GM19239 (cell line): Measurements from ENCODE around the gene SLC39A11.
"Not testable (repeated sequence)": the region's sequence is repeated elsewhere in the genome, so short reads cannot be mapped to it uniquely, and the experiment has no call there.

Experiments
- DNase-seq: peaks from one replicate; pipeline ENCODE4 v3.0.0; 2011; ENCODE audit warnings: low spot score; ENCODE audit not compliant: insufficient read length
- FAIRE-seq: peaks from 2 replicates; lab custom pipeline; 2011; peaks lifted over from hg19 to GRCh38; lab: Jason Lieb, UNC

Gene SLC39A11, protein sequence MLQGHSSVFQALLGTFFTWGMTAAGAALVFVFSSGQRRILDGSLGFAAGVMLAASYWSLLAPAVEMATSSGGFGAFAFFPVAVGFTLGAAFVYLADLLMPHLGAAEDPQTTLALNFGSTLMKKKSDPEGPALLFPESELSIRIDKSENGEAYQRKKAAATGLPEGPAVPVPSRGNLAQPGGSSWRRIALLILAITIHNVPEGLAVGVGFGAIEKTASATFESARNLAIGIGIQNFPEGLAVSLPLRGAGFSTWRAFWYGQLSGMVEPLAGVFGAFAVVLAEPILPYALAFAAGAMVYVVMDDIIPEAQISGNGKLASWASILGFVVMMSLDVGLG

DNA sequence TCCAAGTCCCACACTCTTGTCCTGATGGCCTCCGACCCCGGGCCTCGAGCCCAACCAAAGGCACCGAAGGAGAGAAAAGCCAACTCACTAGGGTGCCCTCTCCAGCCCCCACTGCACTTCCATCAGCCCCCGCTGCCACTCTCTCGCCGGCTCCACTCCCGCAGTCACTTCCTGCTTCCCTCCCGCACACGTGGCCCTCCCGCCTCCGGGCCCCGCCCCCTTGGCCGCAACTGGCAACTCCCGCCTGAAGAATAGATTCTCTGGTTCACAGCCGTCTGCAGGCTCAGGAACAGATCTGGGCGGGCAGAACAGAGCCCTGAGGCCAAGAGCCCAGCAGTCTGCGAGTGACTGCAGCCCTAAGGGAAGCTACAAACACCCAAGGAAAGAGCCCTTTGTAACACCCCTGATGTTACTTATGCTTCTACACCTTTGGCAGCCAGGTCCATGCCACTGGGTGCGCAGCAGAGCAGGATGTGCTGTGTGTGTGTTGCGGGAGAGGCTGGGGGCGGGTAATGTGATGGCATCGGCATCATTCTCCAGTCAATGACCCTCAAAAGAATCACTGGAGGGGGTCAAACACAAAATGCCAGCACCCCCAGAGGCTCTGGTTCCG lies at the start of gene SLC39A11:
Gene SLC39A11, minus strand, starts transcription at position 166 of the 613 bp plus-strand sequence. CDS start 3,924 bp downstream, outside the sequence.
- FAIRE-seq, result peak; percentile 99

GRCh38 chr17:73141411-73141810 lies 48.9 kb upstream of the SLC39A11 start:
- DNase-seq, result no peak
- no peak for FAIRE-seq

More for the DNA sequence above, at the start of gene SLC39A11:
- peak; percentile 94 for DNase-seq

GRCh38 chr17:73140566-73140965 lies 48.1 kb upstream of the SLC39A11 start:
- no peak for FAIRE-seq
- no peak for DNase-seq

GRCh38 chr17:73139296-73139695 lies 46.8 kb upstream of the SLC39A11 start:
- FAIRE-seq, result no peak

DNA sequence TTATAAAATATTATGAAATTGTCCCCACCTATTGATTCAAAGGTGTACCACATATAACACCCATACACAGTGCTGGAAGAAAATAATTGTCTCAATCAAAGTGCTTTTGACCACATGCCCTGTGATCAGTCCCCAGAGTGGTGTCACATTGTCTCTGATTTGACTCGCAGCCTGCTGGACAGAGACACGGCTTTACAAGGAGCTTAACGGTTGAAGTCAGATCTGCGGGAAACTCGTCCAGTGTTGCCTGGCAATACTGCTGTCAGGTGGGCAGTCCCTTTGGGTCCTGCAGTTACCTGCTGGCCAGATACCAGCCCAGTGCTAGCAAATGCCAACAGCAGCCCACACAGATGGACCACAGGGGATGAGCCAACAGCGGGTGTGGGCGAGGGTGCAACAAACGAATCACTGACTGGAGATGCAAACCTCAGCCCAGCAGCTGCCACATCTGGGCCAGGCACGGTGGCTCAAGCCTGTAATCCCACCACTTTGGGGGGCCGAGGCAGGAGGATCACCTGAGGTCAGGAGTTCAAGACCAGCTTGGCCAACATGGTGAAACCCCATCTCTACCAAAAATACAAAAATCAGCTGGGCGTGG lies 46.2 kb upstream of the SLC39A11 start:
- FAIRE-seq (no peak), DNase-seq (no peak)

More at GRCh38 chr17:73139296-73139695, 46.8 kb upstream of the SLC39A11 start:
- no peak for DNase-seq

- FAIRE-seq (no peak), DNase-seq (no peak)
Measured at GRCh38 chr17:73137376-73137775, 44.9 kb upstream of the SLC39A11 start.

- DNase-seq (no peak), FAIRE-seq (no peak)
Measured at GRCh38 chr17:73135766-73136165, 43.3 kb upstream of the SLC39A11 start.

- no peak for DNase-seq
- no peak for FAIRE-seq
Measured at GRCh38 chr17:73133911-73134649, 41.6 kb upstream of the SLC39A11 start.

DNA sequence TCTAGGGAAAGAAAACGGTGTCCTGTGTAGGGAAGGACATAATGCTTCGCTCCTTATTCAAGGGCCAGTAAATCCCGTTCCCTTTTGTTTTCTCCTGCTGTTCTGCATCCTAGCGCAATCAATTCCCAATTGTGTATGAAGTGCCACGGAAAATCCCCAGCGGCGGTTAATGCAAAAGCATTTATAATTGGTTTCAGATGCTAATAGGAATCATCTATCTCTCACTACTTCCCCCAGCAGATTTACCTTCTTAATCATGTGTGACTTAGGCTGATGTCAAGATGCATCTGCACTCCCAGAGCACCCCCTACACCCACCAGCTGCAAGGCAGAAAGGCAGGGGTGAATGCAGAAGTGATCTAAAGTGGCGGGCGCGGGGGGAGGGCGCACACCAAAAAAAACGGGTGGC lies 39.6 kb upstream of the SLC39A11 start:
- no peak for FAIRE-seq
- DNase-seq, result no peak

DNA sequence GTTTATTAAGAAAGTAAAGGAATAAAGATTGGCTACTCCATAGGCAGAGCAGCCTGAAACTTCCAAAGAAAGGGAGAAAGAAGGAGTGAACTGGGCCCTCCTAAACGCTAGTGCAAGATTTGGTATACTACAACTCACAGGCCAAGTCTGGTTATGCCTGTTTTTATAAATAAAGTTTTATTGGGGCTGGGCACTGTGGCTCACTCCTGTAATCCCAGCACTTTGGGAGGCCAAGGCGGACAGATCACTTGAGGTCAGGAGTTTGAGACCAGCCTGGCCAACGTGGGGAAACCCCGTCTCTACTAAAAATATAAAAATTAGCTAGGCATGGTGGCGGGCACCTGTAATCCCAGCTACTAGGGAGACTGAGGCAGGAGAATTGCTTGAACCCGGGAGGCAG lies 39.0 kb upstream of the SLC39A11 start:
- not testable (repeated sequence) for FAIRE-seq, DNase-seq

DNA sequence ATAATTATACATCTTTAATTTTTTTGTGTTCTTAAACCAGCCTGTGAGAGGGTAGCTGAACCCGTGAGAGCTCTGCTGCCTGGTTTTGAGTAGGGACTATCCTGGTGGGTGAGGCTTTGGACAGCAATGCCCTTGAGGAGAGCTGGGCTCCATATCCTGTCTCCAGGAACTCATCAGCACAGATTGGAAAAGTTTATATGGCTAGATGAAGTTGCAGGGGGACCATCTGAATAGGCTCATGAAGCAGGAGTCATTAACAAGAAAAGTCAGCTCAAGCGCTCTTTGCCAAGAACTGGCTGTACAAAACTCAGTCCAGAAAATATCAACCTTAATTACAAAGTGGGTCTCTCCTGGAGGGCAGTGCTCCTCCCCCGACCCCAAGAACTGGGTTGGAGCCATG lies 38.5 kb upstream of the SLC39A11 start:
- FAIRE-seq (no peak), DNase-seq (no peak)

DNA sequence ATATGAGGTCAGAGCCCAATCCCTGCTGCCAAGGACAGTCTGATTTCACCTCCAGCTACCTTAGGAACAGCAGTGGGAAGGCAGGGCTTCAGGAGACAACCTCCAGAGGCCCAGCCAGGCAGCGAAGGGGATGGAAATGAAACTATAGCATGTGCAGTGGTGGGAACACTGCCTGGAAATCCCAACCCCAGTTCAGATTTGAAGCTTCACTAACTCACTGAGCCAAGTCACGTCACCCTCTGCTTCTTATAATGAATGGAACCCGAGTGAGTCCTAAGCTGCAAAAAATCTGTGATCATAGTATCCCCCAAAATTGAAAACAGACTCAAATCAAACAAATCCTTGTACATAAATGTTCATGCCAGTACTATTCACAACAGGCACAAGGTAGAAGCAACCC lies 36.0 kb upstream of the SLC39A11 start:
- DNase-seq (no peak), FAIRE-seq (no peak)

DNA sequence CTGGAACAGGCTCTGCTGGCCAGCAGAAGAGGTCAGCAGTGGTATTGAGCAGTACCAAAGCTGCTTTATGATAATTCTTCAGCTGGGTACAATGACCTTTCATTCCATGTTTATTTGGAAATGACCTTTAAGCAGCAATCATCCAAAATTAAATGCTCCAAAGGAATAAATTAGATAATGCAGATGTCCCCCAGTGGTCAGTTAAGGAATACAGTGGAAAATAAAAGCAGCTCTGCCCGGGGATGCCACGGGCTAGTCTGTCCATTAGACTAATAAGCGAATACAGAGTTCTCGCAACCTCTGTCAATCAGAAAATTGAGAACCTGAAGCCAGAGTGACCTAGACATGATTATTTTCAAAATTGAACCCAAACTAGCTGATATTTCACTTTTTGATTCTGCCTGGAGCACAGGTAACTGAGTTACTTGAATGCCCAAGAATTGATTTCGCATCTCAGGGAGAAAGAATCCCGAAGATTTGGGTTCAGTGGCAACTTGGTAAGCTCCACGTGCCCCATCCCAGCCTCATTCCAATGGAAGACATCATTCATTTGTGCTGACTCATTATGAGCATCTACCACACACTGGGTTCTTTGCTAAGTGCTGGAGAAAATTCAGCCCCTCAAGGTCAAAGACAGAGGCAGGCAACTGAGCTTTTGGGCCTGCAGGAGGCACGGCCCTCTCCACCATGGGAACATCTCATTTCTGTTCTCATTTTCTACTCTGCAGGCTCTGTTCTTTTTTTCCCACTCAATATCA lies 34.4 kb upstream of the SLC39A11 start:
- DNase-seq, result no peak

GRCh38 chr17:73123606-73124320 lies 31.3 kb upstream of the SLC39A11 start:
- DNase-seq (no peak), FAIRE-seq (no peak)

More for the DNA sequence above, 34.4 kb upstream of the SLC39A11 start:
- FAIRE-seq, result no peak

DNA sequence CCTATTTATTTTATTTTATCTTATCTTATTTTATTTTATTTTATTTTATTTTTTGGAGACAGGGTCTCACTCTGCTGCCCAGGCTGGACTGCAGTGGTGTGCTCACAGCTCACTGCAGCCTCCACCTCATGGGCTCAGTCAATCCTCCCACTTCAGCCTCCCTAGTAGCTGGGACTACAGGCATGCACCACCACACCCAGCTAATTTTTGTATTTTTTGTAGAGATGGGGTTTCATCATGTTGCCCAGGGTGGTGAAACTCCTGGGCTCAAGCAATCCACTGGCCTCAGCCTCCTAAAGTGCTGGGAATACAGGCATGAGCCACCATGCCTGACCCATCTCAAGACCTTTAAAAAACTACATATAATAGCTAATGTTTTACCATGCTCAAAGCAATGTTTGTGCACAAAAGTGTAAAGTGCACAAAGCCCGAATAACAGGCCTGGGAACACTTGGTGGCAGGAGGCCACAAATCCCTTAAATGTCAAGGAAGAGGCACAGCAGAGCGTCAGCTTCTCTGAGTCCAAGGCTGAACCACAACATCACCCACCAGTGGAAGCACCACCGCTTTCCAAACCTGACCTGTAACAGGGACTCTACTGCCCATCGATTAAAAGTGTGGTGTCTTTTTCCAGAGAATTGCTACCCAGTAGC lies 30.6 kb upstream of the SLC39A11 start:
- no peak for FAIRE-seq

GRCh38 chr17:73121506-73121905 lies 29.0 kb upstream of the SLC39A11 start:
- DNase-seq, result no peak

More for the DNA sequence above, 30.6 kb upstream of the SLC39A11 start:
- no peak for DNase-seq

GRCh38 chr17:73119631-73120030 lies 27.1 kb upstream of the SLC39A11 start:
- FAIRE-seq (no peak), DNase-seq (no peak)

More at GRCh38 chr17:73121506-73121905, 29.0 kb upstream of the SLC39A11 start:
- no peak for FAIRE-seq

DNA sequence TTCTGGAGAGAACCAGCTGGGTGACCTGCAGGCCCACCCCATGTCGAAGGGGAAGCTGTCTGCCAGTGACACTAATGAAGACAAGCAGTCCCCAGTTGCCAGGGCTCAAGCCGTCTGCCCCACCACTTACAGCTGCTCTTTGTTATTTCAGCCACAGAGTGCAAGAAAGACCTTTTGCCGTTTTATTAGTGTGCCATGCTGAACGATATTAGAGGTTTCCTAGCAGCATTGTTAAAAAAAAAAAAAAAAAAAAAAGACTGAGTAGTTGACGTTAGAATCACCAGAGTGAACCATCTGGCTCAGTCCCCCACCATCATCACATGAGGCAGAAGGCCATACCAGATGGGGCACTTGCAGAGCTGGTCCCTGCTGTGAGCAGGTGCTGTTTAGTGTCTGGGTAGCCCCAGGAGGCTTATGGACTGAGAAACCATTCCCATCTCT lies 26.5 kb upstream of the SLC39A11 start:
- FAIRE-seq (no peak), DNase-seq (no peak)

DNA sequence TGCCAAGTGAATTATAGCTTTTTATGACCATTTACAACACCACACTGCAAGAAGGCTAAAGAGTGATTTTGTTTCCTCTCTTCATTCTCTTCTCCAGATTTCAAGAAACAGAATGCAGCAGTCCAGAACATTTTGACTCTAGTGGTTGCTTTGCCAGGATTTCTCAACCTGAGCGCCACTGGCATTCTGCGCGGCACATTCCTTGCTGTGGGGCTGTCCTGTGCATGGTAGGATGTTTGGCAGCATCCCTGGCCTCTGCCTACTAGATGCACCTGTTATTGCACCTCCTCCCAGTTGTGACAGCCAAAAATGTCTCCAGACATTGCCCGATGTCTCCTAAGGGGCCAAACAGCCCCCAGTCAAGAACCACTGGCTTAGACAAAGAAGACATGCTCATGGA lies 25.7 kb upstream of the SLC39A11 start:
- FAIRE-seq, result no peak

More for the DNA sequence above, 25.7 kb upstream of the SLC39A11 start:
- no peak for DNase-seq
